A549 (cell line): ENCODE measurements around the gene ZNF423. TPM values are rescaled to one million over a fixed set of nuclear protein-coding genes. Genes with fewer than 3 reads are reported as not detected.

Experiments
- ATAC-seq, 2 experiments: fragments of 200-7000 bp in 1 of 2; fragments of >200 bp in 1 of 2; cut with Nextera tagmentation in 1 of 2; cut with Tn5 transposase in 1 of 2; 3 replicates each; pipeline versions ENCODE4 v1.8.0 to v1.9.1; 2018 to 2020; ENCODE audit warnings: mild to moderate bottlenecking in 1 of 2, moderate library complexity in 1 of 2
- CTCF ChIA-PET: fragments of 300-600 bp; sonication (Branson Sonifier 250); formaldehyde crosslinking; extraction: SDS; loops from one replicate; lab custom pipeline; 2021; ENCODE audit warnings: antibody characterized with exemption, inconsistent platforms; lab: Yijun Ruan, JAX
- POLR2A ChIA-PET: fragments of 350-600 bp; formaldehyde crosslinking; extraction: SDS; loops from one replicate; lab custom pipeline; 2021; ENCODE audit warnings: antibody characterized with exemption, inconsistent platforms; lab: Yijun Ruan, JAX
- DNase-seq, 2 experiments: peaks; one replicate each; pipeline versions ENCODE4 v3.0.0 to v3.0.0-alpha.2; 2011 to 2016; ENCODE audit warnings: low read depth in 1 of 2, low spot score in 1 of 2
- FAIRE-seq: peaks from 2 replicates; lab custom pipeline; 2011; peaks lifted over from hg19 to GRCh38; lab: Jason Lieb, UNC
- H3K27ac ChIP-seq, 2 experiments: fragments of >200 bp; sonication (Bioruptor Twin); formaldehyde crosslinking; 3 replicates each; pipeline ENCODE4 v1.5.1; 2016 to 2017
- H3K4me1 ChIP-seq: fragments of >200 bp; sonication (Bioruptor Twin); formaldehyde crosslinking; 3 replicates; pipeline ENCODE4 v1.6.1; 2016
- H3K4me2 ChIP-seq: fragments of >200 bp; sonication (Bioruptor Twin); formaldehyde crosslinking; 3 replicates; pipeline ENCODE4 v1.6.1; 2016
- H3K4me3 ChIP-seq: fragments of >200 bp; sonication (Bioruptor Twin); formaldehyde crosslinking; 3 replicates; pipeline ENCODE4 v1.5.1; 2016
- H3K9me3 ChIP-seq: fragments of >200 bp; sonication (Bioruptor Twin); formaldehyde crosslinking; 3 replicates; pipeline ENCODE4 v1.6.1; 2016
- ATOH8 ChIP-seq: fragments of 250-450 bp; sonication (Bioruptor Pico); IDR thresholded peaks from 2 replicates; pipeline ENCODE4 v1.5.0; 2020; ENCODE audit warnings: low read depth, mild to moderate bottlenecking, moderate library complexity
- CBX2 ChIP-seq: fragments of 200-600 bp; sonication (generic); IDR thresholded peaks from 2 replicates; pipeline ENCODE4 v1.6.1; 2016; ENCODE audit warnings: low read depth, mild to moderate bottlenecking, borderline replicate concordance
- CEBPB ChIP-seq, 2 experiments: fragments of >200 bp in 1 of 2; sonication (Bioruptor Twin) in 1 of 2; formaldehyde crosslinking in 1 of 2; IDR thresholded peaks; 2 replicates each; pipeline ENCODE4 v1.6.1; 2012 to 2016
- CHD4 ChIP-seq: fragments of 200-600 bp; sonication (generic); IDR thresholded peaks from 2 replicates; pipeline ENCODE4 v1.6.1; 2016; ENCODE audit warnings: antibody characterized with exemption, mild to moderate bottlenecking, borderline replicate concordance
- FOSB ChIP-seq: fragments of 250-450 bp; sonication (Bioruptor Pico); IDR thresholded peaks from 2 replicates; pipeline ENCODE4 v1.5.0; 2020; ENCODE audit warnings: mild to moderate bottlenecking, moderate library complexity
- FOSL2 ChIP-seq, 2 experiments: fragments of 450-650 bp in 1 of 2; fragments of >200 bp in 1 of 2; sonication (Bioruptor Twin) in 1 of 2; formaldehyde crosslinking; IDR thresholded peaks; 2 replicates each; pipeline versions ENCODE4 v1.5.0 to v1.6.1; 2016 to 2020; ENCODE audit warnings: mild to moderate bottlenecking in 1 of 2, moderate library complexity in 1 of 2
- FOXS1 ChIP-seq: fragments of 250-450 bp; sonication (Bioruptor Pico); IDR thresholded peaks from 2 replicates; pipeline ENCODE4 v1.5.0; 2020; ENCODE audit warnings: mild to moderate bottlenecking, moderate library complexity
- GATA3 ChIP-seq: IDR thresholded peaks from 2 replicates; pipeline ENCODE4 v1.6.1; 2012; ENCODE audit warnings: borderline replicate concordance
- HDAC2 ChIP-seq: fragments of 200-600 bp; sonication (generic); IDR thresholded peaks from 2 replicates; pipeline ENCODE4 v1.6.1; 2016
- HMGXB4 ChIP-seq: fragments of 250-450 bp; sonication (Bioruptor Pico); IDR thresholded peaks from 2 replicates; pipeline ENCODE4 v1.5.0; 2021; ENCODE audit warnings: mild to moderate bottlenecking, moderate library complexity, borderline replicate concordance
- HOXA7 ChIP-seq: fragments of 250-450 bp; sonication (Bioruptor Pico); IDR thresholded peaks from 2 replicates; pipeline ENCODE4 v1.5.0; 2020; ENCODE audit warnings: mild to moderate bottlenecking, moderate library complexity
- HOXB13 ChIP-seq: fragments of 250-450 bp; sonication (Bioruptor Pico); IDR thresholded peaks from 2 replicates; pipeline ENCODE4 v1.5.0; 2020; ENCODE audit warnings: low read depth, mild to moderate bottlenecking, moderate library complexity
- HOXB5 ChIP-seq: fragments of 250-450 bp; sonication (Bioruptor Pico); IDR thresholded peaks from 2 replicates; pipeline ENCODE4 v1.5.0; 2020; ENCODE audit warnings: mild to moderate bottlenecking, moderate library complexity
- JUN ChIP-seq, 2 experiments: fragments of >200 bp; sonication (Bioruptor Twin); formaldehyde crosslinking; IDR thresholded peaks; 2 replicates in 1 of 2; 3 replicates in 1 of 2; pipeline ENCODE4 v1.6.1; 2016 to 2017
- MAFK ChIP-seq: fragments of 450-650 bp; IDR thresholded peaks from 2 replicates; pipeline ENCODE4 v1.6.1; 2014; ENCODE audit not compliant: partially characterized antibody
- MAX ChIP-seq: IDR thresholded peaks from 2 replicates; pipeline ENCODE4 v1.6.1; 2012
- MAZ ChIP-seq: fragments of 150-350 bp; IDR thresholded peaks from 2 replicates; pipeline ENCODE4 v1.6.1; 2014; ENCODE audit warnings: antibody characterized with exemption, low read depth, low read length, borderline replicate concordance
- PHF8 ChIP-seq: fragments of 200-600 bp; sonication (generic); IDR thresholded peaks from 2 replicates; pipeline ENCODE4 v1.6.1; 2016; ENCODE audit warnings: low read depth, mild to moderate bottlenecking, antibody characterized with exemption, moderate library complexity, borderline replicate concordance
- POLR2A ChIP-seq: IDR thresholded peaks from 2 replicates; pipeline ENCODE4 v1.6.1; 2012; ENCODE audit warnings: mild to moderate bottlenecking, low read length
- POLR2AphosphoS2 ChIP-seq: conservative IDR thresholded peaks from 2 replicates; pipeline ENCODE4 v1.6.1; 2012; ENCODE audit warnings: low read length, improper control_type of control experiment, inconsistent platforms
- RFX5 ChIP-seq: fragments of 450-650 bp; IDR thresholded peaks from 2 replicates; pipeline ENCODE4 v1.7.1; 2014; ENCODE audit warnings: antibody characterized with exemption, mild to moderate bottlenecking, moderate library complexity
- SREBF2 ChIP-seq: fragments of 450-650 bp; IDR thresholded peaks from 2 replicates; pipeline ENCODE4 v1.6.1; 2014; ENCODE audit warnings: mild to moderate bottlenecking, moderate library complexity
- TFCP2L1 ChIP-seq: fragments of 250-450 bp; sonication (Bioruptor Pico); IDR thresholded peaks from 2 replicates; pipeline ENCODE4 v1.5.0; 2021; ENCODE audit warnings: mild to moderate bottlenecking
- ZC3H11A ChIP-seq: fragments of 450-650 bp; IDR thresholded peaks from 2 replicates; pipeline ENCODE4 v1.6.1; 2014; ENCODE audit warnings: antibody characterized with exemption, mild to moderate bottlenecking
- ZNF302 ChIP-seq: fragments of 250-450 bp; sonication (Bioruptor Pico); IDR thresholded peaks from 2 replicates; pipeline ENCODE4 v1.9.0; 2021; ENCODE audit warnings: inconsistent platforms, mild to moderate bottlenecking, moderate library complexity
- WGBS: methylation state at CpG from one replicate; pipeline ENCODE4 v1.1.6; 2017; ENCODE audit errors: missing lambda C conversion rate; 5-methylcytosine and 5-hydroxymethylcytosine counted together
- polyA plus RNA-seq, 4 experiments: library from polyadenylated mRNA; depleted of rRNA in 3 of 4; stranded (reverse); fragments of >200 nt; fragmentation: RNase III in 1 of 4; extraction: RNeasy Plus Mini Kit Qiagen cat#74134 plus additional on column Dnase treatment in 1 of 4; gene quantifications; 2 replicates in 3 of 4; 3 replicates in 1 of 4; pipeline ENCODE4 v1.2.3, GENCODE V29; 2011 to 2017
- TF ChIP-seq, protein P1 (sequence below): fragments of 200-600 bp; sonication (generic); IDR thresholded peaks from 2 replicates; pipeline ENCODE4 v1.6.1; 2016; ENCODE audit warnings: antibody characterized with exemption, mild to moderate bottlenecking, moderate library complexity
- TF ChIP-seq, protein P2 (sequence below): fragments of >200 bp; sonication (Bioruptor Twin); formaldehyde crosslinking; IDR thresholded peaks from 2 replicates; pipeline ENCODE4 v1.6.1; 2016
- TF ChIP-seq, protein P3 (sequence below): fragments of >200 bp; sonication (Bioruptor Twin); formaldehyde crosslinking; IDR thresholded peaks from 3 replicates; pipeline ENCODE4 v1.6.1; 2016

Gene ZNF423
- polyA plus RNA-seq, 2 of the 4 experiments (the other 2 are of a cell fraction), result 0.04 to 0.10 TPM

DNA sequence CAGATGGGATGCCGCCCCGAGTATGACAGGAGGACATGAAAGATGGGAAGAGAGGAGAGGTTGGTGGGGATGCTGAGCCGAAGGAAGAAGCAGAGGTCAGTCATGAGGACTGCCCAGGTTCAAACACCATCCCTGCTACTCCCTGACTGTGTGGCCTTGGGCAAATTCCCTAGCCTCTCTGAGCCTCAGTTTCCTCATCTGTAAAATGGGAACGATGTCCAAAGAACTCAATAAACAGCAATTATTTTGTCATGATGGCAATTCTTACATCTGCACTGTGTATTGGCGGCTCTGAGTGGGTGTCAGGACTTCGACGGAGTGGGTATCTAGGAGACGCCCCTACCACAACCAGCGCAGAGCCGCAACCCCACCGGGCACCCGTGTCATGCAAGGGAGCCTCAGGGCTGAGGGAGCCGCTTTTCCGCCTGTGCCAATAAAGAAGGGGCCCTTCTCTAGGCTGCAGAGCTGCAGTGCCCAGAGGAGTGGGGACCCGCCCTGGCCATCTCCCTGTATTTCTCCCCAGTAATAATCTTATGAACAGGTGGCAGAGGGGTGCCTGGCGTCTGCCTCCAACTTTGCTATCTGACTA, 173.2 kb downstream of the ZNF423 start:
- FAIRE-seq (no peak), ATAC-seq (no peak), DNase-seq (no peak)
- CTCF ChIA-PET, result no interaction called here
- POLR2A ChIA-PET, result no interaction called here
- H3K4me2 ChIP-seq, result no peak overlapping the region
- TF ChIP-seq HOXB13 (CRISPR knock-in tag) (no peak), HOXB5 (CRISPR knock-in tag) (no peak), MAX (no peak), GATA3 (no peak), SREBF2 (no peak), POLR2A (no peak), MAZ (no peak), JUN (IDR thresholded peaks at IDR 0.05) (no peak), CHD4 (no peak), HDAC2 (no peak), ATOH8 (CRISPR knock-in tag) (no peak), MAFK (no peak), TFCP2L1 (CRISPR knock-in tag) (no peak), CBX2 (no peak), RFX5 (no peak)
- TF ChIP-seq, protein P1, sequence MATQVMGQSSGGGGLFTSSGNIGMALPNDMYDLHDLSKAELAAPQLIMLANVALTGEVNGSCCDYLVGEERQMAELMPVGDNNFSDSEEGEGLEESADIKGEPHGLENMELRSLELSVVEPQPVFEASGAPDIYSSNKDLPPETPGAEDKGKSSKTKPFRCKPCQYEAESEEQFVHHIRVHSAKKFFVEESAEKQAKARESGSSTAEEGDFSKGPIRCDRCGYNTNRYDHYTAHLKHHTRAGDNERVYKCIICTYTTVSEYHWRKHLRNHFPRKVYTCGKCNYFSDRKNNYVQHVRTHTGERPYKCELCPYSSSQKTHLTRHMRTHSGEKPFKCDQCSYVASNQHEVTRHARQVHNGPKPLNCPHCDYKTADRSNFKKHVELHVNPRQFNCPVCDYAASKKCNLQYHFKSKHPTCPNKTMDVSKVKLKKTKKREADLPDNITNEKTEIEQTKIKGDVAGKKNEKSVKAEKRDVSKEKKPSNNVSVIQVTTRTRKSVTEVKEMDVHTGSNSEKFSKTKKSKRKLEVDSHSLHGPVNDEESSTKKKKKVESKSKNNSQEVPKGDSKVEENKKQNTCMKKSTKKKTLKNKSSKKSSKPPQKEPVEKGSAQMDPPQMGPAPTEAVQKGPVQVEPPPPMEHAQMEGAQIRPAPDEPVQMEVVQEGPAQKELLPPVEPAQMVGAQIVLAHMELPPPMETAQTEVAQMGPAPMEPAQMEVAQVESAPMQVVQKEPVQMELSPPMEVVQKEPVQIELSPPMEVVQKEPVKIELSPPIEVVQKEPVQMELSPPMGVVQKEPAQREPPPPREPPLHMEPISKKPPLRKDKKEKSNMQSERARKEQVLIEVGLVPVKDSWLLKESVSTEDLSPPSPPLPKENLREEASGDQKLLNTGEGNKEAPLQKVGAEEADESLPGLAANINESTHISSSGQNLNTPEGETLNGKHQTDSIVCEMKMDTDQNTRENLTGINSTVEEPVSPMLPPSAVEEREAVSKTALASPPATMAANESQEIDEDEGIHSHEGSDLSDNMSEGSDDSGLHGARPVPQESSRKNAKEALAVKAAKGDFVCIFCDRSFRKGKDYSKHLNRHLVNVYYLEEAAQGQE, result no peak
- TF ChIP-seq, protein P2, sequence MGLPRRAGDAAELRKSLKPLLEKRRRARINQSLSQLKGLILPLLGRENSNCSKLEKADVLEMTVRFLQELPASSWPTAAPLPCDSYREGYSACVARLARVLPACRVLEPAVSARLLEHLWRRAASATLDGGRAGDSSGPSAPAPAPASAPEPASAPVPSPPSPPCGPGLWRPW, result no peak
- H3K4me1 ChIP-seq, result no peaks in the 10 kb centered on the region
- H3K4me3 ChIP-seq, result no peak overlapping the region
- H3K27ac ChIP-seq, result no peak overlapping the region
- WGBS, result 22% methylated on average over 12 of the region's 16 CpGs
- H3K9me3 ChIP-seq, result peaks cover 7% of the 10 kb centered on the region; the same call in 1 of the 3 replicates

- Histone ChIP-seq H3K4me3 (no peak overlapping the region), H3K9me3 (peaks cover 7% of the 10 kb centered on the region; the same call in 1 of the 3 replicates), H3K27ac (no peak overlapping the region), H3K4me2 (no peak overlapping the region), H3K4me1 (no peaks in the 10 kb centered on the region)
- ChIA-PET CTCF (no interaction called here), POLR2A (no interaction called here)
- WGBS, result 11% methylated on average over 9 of the region's 9 CpGs
- FAIRE-seq (no peak), DNase-seq (no peak), ATAC-seq (no peak)
- TF ChIP-seq ZNF302 (CRISPR knock-in tag) (no peak), FOXS1 (no peak), FOSB (CRISPR knock-in tag) (no peak), ZC3H11A (no peak), CEBPB (IDR thresholded peaks at IDR 0.05) (no peak), CBX2 (no peak), GATA3 (no peak), HDAC2 (no peak), POLR2AphosphoS2 (no peak), MAX (no peak), HOXA7 (CRISPR knock-in tag) (no peak), HMGXB4 (CRISPR knock-in tag) (no peak), HOXB5 (CRISPR knock-in tag) (no peak), PHF8 (no peak), FOSL2 (IDR thresholded peaks at IDR 0.05) (no peak), FOSL2 (CRISPR knock-in tag; IDR thresholded peaks at IDR 0.05) (no peak)
- TF ChIP-seq, protein P3, sequence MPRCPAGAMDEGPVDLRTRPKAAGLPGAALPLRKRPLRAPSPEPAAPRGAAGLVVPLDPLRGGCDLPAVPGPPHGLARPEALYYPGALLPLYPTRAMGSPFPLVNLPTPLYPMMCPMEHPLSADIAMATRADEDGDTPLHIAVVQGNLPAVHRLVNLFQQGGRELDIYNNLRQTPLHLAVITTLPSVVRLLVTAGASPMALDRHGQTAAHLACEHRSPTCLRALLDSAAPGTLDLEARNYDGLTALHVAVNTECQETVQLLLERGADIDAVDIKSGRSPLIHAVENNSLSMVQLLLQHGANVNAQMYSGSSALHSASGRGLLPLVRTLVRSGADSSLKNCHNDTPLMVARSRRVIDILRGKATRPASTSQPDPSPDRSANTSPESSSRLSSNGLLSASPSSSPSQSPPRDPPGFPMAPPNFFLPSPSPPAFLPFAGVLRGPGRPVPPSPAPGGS, result no peak
- TF ChIP-seq, protein P2, result no peak
Measured at GRCh38 chr16:49681217-49681883, 174.6 kb downstream of the ZNF423 start.
